IMR-90 (cell line): ENCODE data around the gene KIF18A. TPM values are rescaled to one million over a fixed set of nuclear protein-coding genes. Genes with fewer than 3 reads are reported as not detected.

Experiments
- ATAC-seq: fragments of 200-7000 bp; cut with Tn5 transposase; 2 replicates; pipeline ENCODE4 v1.9.1; 2020; ENCODE audit warnings: low read depth, mild to moderate bottlenecking, moderate library complexity
- BruUV-seq: library from RNA; stranded (reverse); fragments of 400-500 nt; replicated peaks from 2 replicates; lab custom pipeline; 2021; lab: Mats Ljungman, UMichigan
- CTCF ChIA-PET: fragments of 300-600 bp; formaldehyde crosslinking; extraction: SDS; loops from one replicate; lab custom pipeline; 2021; ENCODE audit warnings: antibody characterized with exemption; lab: Yijun Ruan, JAX
- POLR2A ChIA-PET: fragments of 300-600 bp; sonication (Branson Sonifier 250); formaldehyde crosslinking; loops from one replicate; lab custom pipeline; 2022; ENCODE audit warnings: antibody characterized with exemption; ENCODE audit not compliant: unreplicated experiment; lab: Charles Lee
- DNase-seq: peaks from one replicate; pipeline ENCODE4 v3.0.0; 2013
- H2AFZ ChIP-seq: replicated peaks from 2 replicates; pipeline ENCODE3; 2013; ENCODE audit warnings: low read length, mild to moderate bottlenecking; ENCODE audit not compliant: poor library complexity
- H2AK5ac ChIP-seq: 2 replicates; pipeline ENCODE4 v1.6.1; 2013; ENCODE audit warnings: low read depth, low read length, inconsistent platforms
- H2AK9ac ChIP-seq: replicated peaks from 2 replicates; pipeline ENCODE3; 2013; ENCODE audit warnings: mild to moderate bottlenecking, low read depth, low read length, moderate library complexity; ENCODE audit not compliant: poor library complexity
- H2BK120ac ChIP-seq: 2 replicates; pipeline ENCODE4 v1.6.1; 2013; ENCODE audit warnings: low read depth, low read length, inconsistent platforms
- H2BK15ac ChIP-seq: 3 replicates; pipeline ENCODE4 v1.6.1; 2013; ENCODE audit warnings: low read depth, low read length, inconsistent platforms
- H2BK20ac ChIP-seq: 2 replicates; pipeline ENCODE4 v1.6.1; 2013; ENCODE audit warnings: low read depth, mild to moderate bottlenecking, inconsistent platforms, low read length, moderate library complexity
- H2BK5ac ChIP-seq: 2 replicates; pipeline ENCODE4 v1.6.1; 2013; ENCODE audit warnings: mild to moderate bottlenecking, low read depth, low read length, inconsistent platforms; ENCODE audit not compliant: poor library complexity, severe bottlenecking
- H3K14ac ChIP-seq: replicated peaks from 2 replicates; pipeline ENCODE4 v1.6.1; 2013; ENCODE audit warnings: low read depth, low read length, inconsistent platforms
- H3K18ac ChIP-seq: 2 replicates; pipeline ENCODE4 v1.6.1; 2013; ENCODE audit warnings: low read depth, low read length, control low read depth
- H3K23ac ChIP-seq: 2 replicates; pipeline ENCODE4 v1.6.1; 2013; ENCODE audit warnings: low read depth, low read length, inconsistent platforms
- H3K27ac ChIP-seq: 2 replicates; pipeline ENCODE4 v1.5.1; 2013; ENCODE audit warnings: mild to moderate bottlenecking, control low read depth, low read length; ENCODE audit not compliant: insufficient read depth
- H3K27me3 ChIP-seq: 2 replicates; pipeline ENCODE4 v1.6.1; 2013; ENCODE audit warnings: low read length; ENCODE audit not compliant: control insufficient read depth, insufficient read depth
- H3K36me3 ChIP-seq: 2 replicates; pipeline ENCODE4 v1.6.1; 2013; ENCODE audit warnings: low read length, mixed read lengths; ENCODE audit not compliant: control insufficient read depth, insufficient read depth
- H3K4ac ChIP-seq: 2 replicates; pipeline ENCODE4 v1.6.1; 2013; ENCODE audit warnings: low read depth, low read length, inconsistent platforms
- H3K4me1 ChIP-seq: 2 replicates; pipeline ENCODE4 v1.6.1; 2013; ENCODE audit warnings: low read length, mixed read lengths; ENCODE audit not compliant: control insufficient read depth, insufficient read depth
- H3K4me2 ChIP-seq: 2 replicates; pipeline ENCODE4 v1.6.1; 2013; ENCODE audit warnings: low read depth, mild to moderate bottlenecking, control low read depth, low read length, moderate library complexity
- H3K4me3 ChIP-seq: 2 replicates; pipeline ENCODE4 v1.5.1; 2013; ENCODE audit warnings: low read depth, mild to moderate bottlenecking, control low read depth, low read length, moderate library complexity; ENCODE audit not compliant: insufficient read depth
- H3K56ac ChIP-seq: 2 replicates; pipeline ENCODE4 v1.6.1; 2013; ENCODE audit warnings: low read length, inconsistent platforms; ENCODE audit not compliant: insufficient read depth; ENCODE audit errors: extremely low read depth
- H3K79me1 ChIP-seq, 2 experiments: 2 replicates each; pipeline ENCODE4 v1.6.1; 2013; ENCODE audit warnings: low read length in 2 of 2, inconsistent platforms in 1 of 2, low read depth in 1 of 2
- H3K9ac ChIP-seq: 2 replicates; pipeline ENCODE4 v1.6.1; 2013; ENCODE audit warnings: low read depth, low read length, control low read depth
- H3K9me1 ChIP-seq: 2 replicates; pipeline ENCODE4 v1.6.1; 2013; ENCODE audit warnings: low read length, inconsistent platforms; ENCODE audit not compliant: insufficient read depth
- H3K9me3 ChIP-seq: 2 replicates; pipeline ENCODE4 v1.6.1; 2013; ENCODE audit warnings: low read length; ENCODE audit not compliant: control insufficient read depth, insufficient read depth
- H4K20me1 ChIP-seq: 2 replicates; pipeline ENCODE4 v1.6.1; 2013; ENCODE audit warnings: low read length, inconsistent platforms; ENCODE audit not compliant: insufficient read depth
- H4K5ac ChIP-seq: 2 replicates; pipeline ENCODE4 v1.6.1; 2013; ENCODE audit warnings: mild to moderate bottlenecking, low read depth, low read length, control low read depth
- H4K8ac ChIP-seq, 2 experiments: 2 replicates each; pipeline ENCODE4 v1.6.1; 2013; ENCODE audit warnings: low read depth in 2 of 2, low read length in 2 of 2, control low read depth in 1 of 2, inconsistent platforms in 1 of 2
- H4K91ac ChIP-seq: 2 replicates; pipeline ENCODE4 v1.6.1; 2013; ENCODE audit warnings: low read depth, low read length, inconsistent platforms; ENCODE audit not compliant: insufficient read depth
- CHD1 ChIP-seq: IDR thresholded peaks from 2 replicates; pipeline ENCODE4 v1.6.1; 2012; ENCODE audit warnings: low read depth, low read length, improper control_type of control experiment
- MAFK ChIP-seq: IDR thresholded peaks from 2 replicates; pipeline ENCODE4 v1.6.1; 2012; ENCODE audit warnings: low read depth, low read length, improper control_type of control experiment
- POLR2A ChIP-seq: IDR thresholded peaks from 2 replicates; pipeline ENCODE4 v1.6.1; 2012; ENCODE audit warnings: mild to moderate bottlenecking, low read depth, low read length
- WGBS, 2 experiments: methylation state at CpG; one replicate each; pipeline versions ENCODE4 v1.1.5 to v1.1.7; 2013; ENCODE audit warnings: missing lambda C conversion rate in 2 of 2; ENCODE audit not compliant: insufficient read length in 1 of 2; ENCODE audit errors: extremely low coverage in 2 of 2; 5-methylcytosine and 5-hydroxymethylcytosine counted together
- dilution Hi-C: fragments of 300-500 bp; cut with HindIII; formaldehyde crosslinking; loops from one replicate; pipeline ENCODE4 v1.14.3; 2018; ENCODE audit warnings: low sequenced_read_pairs; ENCODE audit not compliant: unreplicated experiment
- in situ Hi-C: fragments of 300-500 bp; cut with MboI; formaldehyde crosslinking; loops from 3 replicates; pipeline ENCODE4 v1.14.3; 2019; ENCODE audit warnings: low sequenced_read_pairs, inconsistent platforms, mixed read lengths
- intact Hi-C: fragments of 100-400 bp; cut with micrococcal nuclease; formaldehyde crosslinking; loops from 2 replicates; pipeline ENCODE4 v1.10.0; 2022
- polyA plus RNA-seq, 3 experiments: library from polyadenylated mRNA; depleted of rRNA; stranded (reverse); fragments of >200 nt; gene quantifications; 2 replicates each; pipeline ENCODE4 v1.2.3, GENCODE V29; 2012; ENCODE audit warnings: low replicate concordance in 1 of 3
- total RNA-seq: library from RNA; depleted of rRNA; stranded (reverse); fragments of >200 nt; gene quantifications from 2 replicates; pipeline ENCODE4 v1.2.3, GENCODE V29; 2012

KIF18A gene
- total and polyA plus RNA-seq, 2 of the 4 experiments (the other 2 are of a cell fraction), result 8.9 to 24.4 TPM

DNA sequence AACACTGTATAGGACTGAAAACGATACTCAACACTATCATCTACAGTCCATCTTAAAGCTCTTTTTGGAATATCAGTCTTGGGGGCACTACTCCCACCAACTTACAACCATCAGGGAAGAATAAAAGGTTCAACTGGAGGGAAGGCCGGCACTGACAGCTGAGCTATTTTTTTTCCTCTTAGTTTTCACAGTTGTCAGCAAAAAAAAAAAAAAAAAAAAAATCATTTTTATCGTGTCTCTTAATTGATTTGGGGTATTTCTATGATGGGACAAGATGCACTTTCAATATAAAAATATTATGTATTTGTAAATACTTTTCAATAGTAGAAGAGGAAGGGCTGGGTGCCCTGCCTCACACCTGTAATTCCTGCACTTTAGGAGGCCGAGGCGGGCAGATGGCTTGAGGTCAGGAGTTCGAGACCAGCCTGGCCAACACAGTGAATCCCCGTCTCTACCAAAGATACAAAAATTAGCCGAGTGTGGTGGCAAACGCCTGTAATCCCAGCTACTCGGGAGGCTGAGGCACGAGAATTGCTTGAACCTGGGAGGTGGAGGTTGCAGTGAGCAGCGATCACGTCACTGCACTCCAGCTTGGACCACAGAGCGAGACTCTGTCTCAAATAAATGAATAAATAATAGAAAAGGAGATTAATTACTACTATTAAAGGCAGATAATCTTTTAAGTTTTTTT is 1.5 kb downstream of the KIF18A start:
- BruUV-seq, result no TSS peak
- Histone ChIP-seq H2BK5ac (peak overlapping the region; percentile 84), H3K14ac (no peak overlapping the region), H3K18ac (no peak overlapping the region), H2BK120ac (peak overlapping the region; percentile 46), H3K36me3 (no peaks in the 10 kb centered on the region), H4K20me1 (no peaks in the 10 kb centered on the region), H3K9me3 (no peaks in the 10 kb centered on the region), H3K4me2 (peak overlapping the region; percentile 78), H4K5ac (no peak overlapping the region; the same call in 1 of the 2 replicates), H4K91ac (no peak overlapping the region), H3K9me1 (no peaks in the 10 kb centered on the region), H3K23ac (peak overlapping the region; percentile 11; the same call in 1 of the 2 replicates), H2BK20ac (peak overlapping the region; percentile 29; the same call in 1 of the 2 replicates), H2BK15ac (no peak overlapping the region), H2AFZ (no peak overlapping the region), H2AK9ac (no peak overlapping the region), H3K4ac (peak overlapping the region; percentile 41; the same call in 1 of the 2 replicates), H4K8ac (peak overlapping the region in 1 of 2 experiments; percentile 7; a peak in 2 of 4 replicates), H3K56ac (no peak overlapping the region), H3K79me1 (peaks cover 0 to 28% of the 10 kb centered on the region in 2 experiments; a peak in 2 of 4 replicates), H3K27ac (peak overlapping the region; percentile 67), H3K27me3 (no peaks in the 10 kb centered on the region), H3K4me1 (no peaks in the 10 kb centered on the region), H2AK5ac (peak overlapping the region; percentile 36; the same call in 1 of the 2 replicates), H3K9ac (peak overlapping the region; percentile 72), H3K4me3 (peak overlapping the region; percentile 67; the same call in 1 of the 2 replicates)
- ATAC-seq (no peak), DNase-seq (no peak)
- dilution Hi-C loops (no loop called here), in situ Hi-C loops (loop anchor here (10.0 kb wide), 2 partner anchors 402 to 1228 kb away; partner anchors contain the start of gene BDNF), intact Hi-C loops (loop anchor here (1.0 to 5.0 kb wide), 4 partner anchors 172 to 591 kb away; no protein-coding TSS in a partner anchor)
- CTCF ChIA-PET, result no interaction called here
- peak; percentile 56 for TF ChIP-seq POLR2A
- TF ChIP-seq MAFK, result peak; percentile 85
- no peak for TF ChIP-seq CHD1
- POLR2A ChIA-PET, result interaction anchor here (0.6 to 1.6 kb wide), 6 partner anchors 16 to 408 kb away, joined by 3 to 16 read pairs (median 10); partner anchors contain the start of gene BDNF
- WGBS, 2 experiments, result 100% methylated on average over 3 of the region's 14 CpGs; no CpG with 5 or more reads in 1 of the 2 experiments
